ENCODE data around the gene RBM4.
A peak's percentile ranks its signal among the peaks of the same experiment; 100 is the strongest.

RBM4 gene

DNA sequence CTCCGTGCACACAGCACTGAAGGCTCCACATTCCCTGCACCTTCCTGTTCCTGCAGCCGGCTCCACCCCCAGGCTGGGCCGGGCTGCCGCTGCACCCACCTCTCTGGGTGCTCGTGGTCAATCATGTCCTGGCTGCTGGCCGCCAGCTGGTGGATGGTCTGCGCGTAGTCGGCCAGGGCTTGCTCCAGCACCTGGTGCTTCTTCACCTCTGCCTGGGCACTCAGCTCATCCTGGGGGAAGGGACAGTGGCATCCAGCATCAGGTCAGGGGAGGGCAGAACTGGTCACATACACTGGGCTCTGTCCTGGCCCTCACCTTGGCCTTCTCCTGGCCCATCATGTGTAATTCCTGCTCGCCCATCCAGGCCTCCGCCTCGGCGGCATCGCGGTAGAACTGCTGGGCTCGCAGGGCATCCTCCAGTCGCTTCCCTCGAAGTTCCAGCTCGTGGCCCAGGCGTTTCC lies 54.4 kb downstream of the RBM4 start:
- Histone ChIP-seq H3K36me3 (ENCODE audit: insufficient read depth, low read length) (peaks cover 81% of the 10 kb centered on the region), H3K4me3 (ENCODE audit: low read length) (no peak overlapping the region), H3K27me3 (ENCODE audit: insufficient read depth, low read length) (no peaks in the 10 kb centered on the region), H3K4me1 (ENCODE audit: insufficient read depth, low read length) (no peaks in the 10 kb centered on the region), H3K9ac (ENCODE audit: low read depth, low read length) (no peak overlapping the region), H3K27ac (ENCODE audit: low read depth, low read length) (no peak overlapping the region), H3K9me3 (ENCODE audit: insufficient read depth, low read depth, low read length) (no peaks in the 10 kb centered on the region)
- WGBS: 97% methylated on average over 20 of the region's 20 CpGs

DNA sequence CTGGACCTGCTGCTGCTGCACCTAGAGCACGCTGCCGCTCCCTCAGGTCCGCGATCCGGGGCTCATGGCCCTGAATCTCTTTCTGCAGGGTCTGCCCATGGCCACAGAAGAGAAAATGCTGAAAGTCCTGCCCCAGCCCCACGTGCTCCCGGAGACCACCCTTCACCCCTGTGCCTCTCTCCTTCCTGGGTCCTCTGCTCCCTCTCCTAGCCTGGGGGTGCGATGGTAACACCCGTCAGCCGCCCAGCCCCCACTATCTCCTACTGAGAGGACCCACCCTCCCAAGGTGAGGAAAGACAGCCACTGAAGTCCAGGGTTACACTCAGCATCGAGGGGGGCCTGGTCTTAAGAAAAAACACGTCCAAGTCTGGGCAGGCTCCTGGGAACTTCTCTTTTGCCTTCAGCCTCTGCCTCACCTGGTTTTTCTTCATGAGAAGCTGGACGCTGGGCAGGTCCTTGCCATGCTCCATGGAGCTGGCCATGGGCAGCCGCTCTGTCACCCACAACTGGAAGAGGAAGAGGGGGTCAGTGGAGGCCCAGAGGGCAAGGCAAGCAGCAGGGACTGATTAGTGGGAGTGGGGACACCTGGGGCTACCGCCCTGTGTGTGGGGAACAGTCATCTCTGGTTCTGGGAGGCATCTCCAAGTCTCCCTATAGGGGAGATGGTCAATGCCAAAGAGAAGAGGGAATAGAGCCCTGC lies 55.0 kb downstream of the RBM4 start:
- no peaks in the 10 kb centered on the region for H3K27me3 ChIP-seq (ENCODE audit: insufficient read depth, low read length)
- WGBS: 96% methylated on average over 15 of the region's 15 CpGs
- no peak overlapping the region for H3K9ac ChIP-seq (ENCODE audit: low read depth, low read length)
- H3K27ac ChIP-seq (ENCODE audit: low read depth, low read length): no peak overlapping the region
- peaks cover 81% of the 10 kb centered on the region for H3K36me3 ChIP-seq (ENCODE audit: insufficient read depth, low read length)
- H3K4me1 ChIP-seq (ENCODE audit: insufficient read depth, low read length): no peaks in the 10 kb centered on the region
- H3K9me3 ChIP-seq (ENCODE audit: insufficient read depth, low read depth, low read length): no peaks in the 10 kb centered on the region
- no peak overlapping the region for H3K4me3 ChIP-seq (ENCODE audit: low read length)

DNA sequence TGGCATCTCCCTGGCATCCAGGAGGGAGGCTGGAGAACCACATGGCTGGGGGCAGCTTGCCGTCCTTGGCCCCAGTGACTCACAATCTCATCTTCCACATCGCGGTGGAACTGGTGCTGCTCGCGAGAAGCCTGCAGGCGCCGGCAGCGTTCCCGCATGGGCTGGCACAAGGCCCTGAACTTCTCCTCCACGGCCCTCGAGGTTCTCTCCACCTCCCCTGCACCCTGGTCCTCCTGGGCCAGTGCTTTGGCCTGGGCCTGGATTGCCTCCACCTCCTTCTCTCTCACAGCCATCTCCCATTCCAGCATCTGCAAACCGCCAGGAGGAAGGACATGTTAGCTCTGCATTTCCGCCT lies 55.5 kb downstream of the RBM4 start:
- no peaks in the 10 kb centered on the region for H3K9me3 ChIP-seq (ENCODE audit: insufficient read depth, low read depth, low read length)
- no peak overlapping the region for H3K27ac ChIP-seq (ENCODE audit: low read depth, low read length)
- no peaks in the 10 kb centered on the region for H3K4me1 ChIP-seq (ENCODE audit: insufficient read depth, low read length)
- H3K36me3 ChIP-seq (ENCODE audit: insufficient read depth, low read length): peaks cover 81% of the 10 kb centered on the region
- no peaks in the 10 kb centered on the region for H3K27me3 ChIP-seq (ENCODE audit: insufficient read depth, low read length)
- WGBS: 95% methylated on average over 13 of the region's 13 CpGs
- H3K4me3 ChIP-seq (ENCODE audit: low read length): no peak overlapping the region
- H3K9ac ChIP-seq (ENCODE audit: low read depth, low read length): no peak overlapping the region

DNA sequence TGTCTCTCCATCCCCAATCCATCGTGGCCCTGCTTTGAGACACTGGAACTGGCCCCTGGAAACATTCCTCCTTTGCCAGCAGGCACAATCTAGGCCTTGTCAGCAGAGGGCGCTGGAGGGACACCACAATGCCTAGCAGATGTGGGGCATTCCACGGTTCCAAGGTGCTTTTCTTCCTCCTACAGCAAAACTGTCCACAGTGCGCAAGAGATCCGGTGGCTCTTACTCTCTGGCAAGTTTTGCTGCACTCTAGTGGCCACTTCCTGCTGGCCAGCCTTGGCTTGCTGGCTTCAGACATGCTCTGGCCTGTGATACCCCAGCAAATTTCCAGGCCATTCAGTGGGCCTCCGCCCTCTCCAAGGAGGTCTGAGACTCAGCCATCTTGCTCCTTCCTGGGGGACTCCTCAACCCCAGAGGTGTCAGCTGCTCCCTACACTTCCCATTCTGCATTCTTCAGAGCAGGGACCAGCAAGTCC lies 56.3 kb downstream of the RBM4 start:
- H3K36me3 ChIP-seq (ENCODE audit: insufficient read depth, low read length): peaks cover 81% of the 10 kb centered on the region
- H3K27ac ChIP-seq (ENCODE audit: low read depth, low read length): no peak overlapping the region
- 39% methylated on average over 6 of the region's 6 CpGs for WGBS

More for the DNA sequence above, 56.3 kb downstream of the RBM4 start:
- no peaks in the 10 kb centered on the region for H3K27me3 ChIP-seq (ENCODE audit: insufficient read depth, low read length)
- H3K9ac ChIP-seq (ENCODE audit: low read depth, low read length): peak overlapping the region; percentile 7; the same call in 1 of the 2 replicates
- H3K4me3 ChIP-seq (ENCODE audit: low read length): no peak overlapping the region
- H3K9me3 ChIP-seq (ENCODE audit: insufficient read depth, low read depth, low read length): no peaks in the 10 kb centered on the region
- no peaks in the 10 kb centered on the region for H3K4me1 ChIP-seq (ENCODE audit: insufficient read depth, low read length)
